ENCODE data around the gene CRTC2.

Gene CRTC2

DNA sequence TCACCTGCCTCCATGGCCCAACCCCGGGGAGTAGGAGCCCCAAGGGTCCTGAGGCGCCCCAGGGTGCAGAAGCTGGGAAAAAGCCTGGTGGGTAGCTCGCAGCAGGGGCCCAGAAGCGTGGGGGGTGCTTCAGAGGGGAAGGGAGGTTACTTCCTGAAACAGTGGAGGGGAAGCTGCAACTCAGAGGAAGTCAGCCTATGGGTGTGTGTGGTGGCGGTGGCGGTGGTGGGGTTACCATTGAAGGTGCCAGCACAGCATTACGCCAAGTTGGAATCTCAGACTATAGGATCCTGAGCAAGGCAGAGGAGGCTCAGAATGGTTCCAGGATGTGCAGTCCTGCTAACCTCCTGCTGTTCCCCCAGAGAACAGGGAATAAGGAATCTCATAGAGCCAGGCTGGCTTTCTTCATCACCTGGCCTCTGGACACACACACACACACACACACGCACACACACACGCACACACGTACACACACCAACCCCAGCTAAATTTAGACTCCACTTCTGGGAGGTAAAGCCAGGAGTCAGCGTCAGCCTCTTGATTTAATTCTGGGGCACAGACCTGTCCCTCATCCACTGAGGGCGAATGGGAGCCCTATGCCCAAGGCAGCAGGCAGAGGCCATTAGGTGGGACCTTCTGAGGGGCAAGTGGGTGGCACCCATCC, 13.1 kb downstream of the CRTC2 start:
- DNase-seq = peak; percentile 63

DNA sequence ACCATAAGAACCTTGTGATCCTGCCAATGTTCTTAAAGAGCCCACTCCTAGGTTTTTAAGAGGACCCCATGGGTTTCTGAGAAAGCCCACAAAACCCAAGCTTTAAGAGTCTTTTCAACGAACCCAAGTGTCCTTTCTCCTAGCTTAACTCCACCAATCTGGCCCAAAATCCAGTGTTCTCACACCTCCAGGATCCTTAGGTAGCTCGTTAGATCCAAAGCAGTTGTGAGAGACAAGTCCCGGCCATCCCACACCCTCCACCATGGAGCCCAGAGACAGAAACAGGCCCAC, 13.6 kb downstream of the CRTC2 start:
- no peak for DNase-seq

DNA sequence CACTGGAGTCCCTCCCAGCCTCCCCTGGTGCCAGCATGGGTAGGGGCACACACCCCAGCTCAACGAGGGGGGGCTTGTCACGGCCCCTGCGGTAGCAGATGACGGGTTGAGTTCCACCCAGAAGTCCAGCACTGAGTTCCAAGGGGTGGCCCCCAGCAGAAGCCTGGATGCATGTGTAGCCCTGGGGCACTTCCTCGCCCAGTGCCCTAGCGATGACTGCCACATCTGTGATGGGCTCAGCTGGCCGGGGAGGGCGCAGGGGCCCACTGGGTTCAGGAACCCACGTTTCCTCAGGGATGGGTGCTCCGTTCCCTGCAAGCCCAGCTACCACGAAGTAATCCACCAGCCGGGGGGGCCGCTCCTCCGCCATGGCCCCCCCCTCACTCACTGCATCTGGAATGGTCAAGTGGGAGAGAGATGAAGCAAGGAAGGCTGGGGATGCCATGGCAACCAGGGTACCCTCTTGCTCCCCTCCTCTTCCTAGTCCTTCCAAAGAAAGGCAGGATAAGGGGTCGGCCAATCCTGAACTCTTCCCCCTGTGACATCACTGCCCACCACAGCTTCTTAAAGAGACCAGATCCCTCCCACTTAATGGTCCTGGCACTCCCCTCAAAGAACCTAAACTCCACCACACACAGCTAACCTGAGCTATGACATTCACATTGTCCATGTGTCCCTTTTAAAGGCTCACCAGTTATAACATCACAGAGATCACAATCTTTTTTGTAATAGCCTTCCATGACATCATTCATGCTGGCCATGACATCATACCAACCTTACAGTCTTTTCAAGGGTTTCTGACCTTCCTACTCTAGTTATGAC, 14.2 kb downstream of the CRTC2 start:
- peak; percentile 40 for DNase-seq

DNA sequence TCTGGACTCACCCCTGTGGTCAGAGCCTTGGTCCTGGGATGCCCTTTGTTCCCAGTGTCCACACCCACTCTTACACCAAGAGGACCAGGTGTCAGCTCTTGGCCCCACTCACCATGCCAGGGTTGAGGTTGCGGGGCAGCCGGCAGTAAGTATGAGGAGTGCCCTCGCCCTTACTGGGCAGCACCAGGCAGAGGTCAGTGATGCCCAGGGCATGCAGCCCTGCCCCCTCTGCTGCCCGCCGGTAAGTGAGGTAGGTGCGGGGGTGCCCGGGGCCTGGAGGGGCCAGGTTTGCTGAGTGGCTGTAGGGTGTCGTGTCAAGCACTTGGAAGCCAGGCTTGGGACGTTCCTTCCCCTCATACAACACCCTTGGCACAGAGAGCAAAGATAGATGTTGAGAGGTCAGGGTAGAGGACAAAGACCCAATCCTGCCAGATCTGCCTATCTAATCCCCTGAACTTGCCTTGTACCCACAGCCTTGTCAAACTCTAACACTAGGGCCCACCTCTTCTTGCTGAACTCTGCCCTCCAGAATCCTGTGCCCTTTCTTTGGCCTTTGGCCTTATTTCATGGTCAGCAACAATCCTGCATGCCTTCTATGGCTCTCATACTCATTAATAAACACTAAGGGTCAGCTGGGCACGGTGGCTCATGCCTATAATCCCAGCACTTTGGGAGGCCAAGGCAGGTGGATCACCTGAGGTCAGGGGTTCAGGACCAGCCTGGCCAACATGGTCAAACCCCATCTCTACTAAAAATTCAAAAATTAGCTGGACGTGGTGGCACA, 15.5 kb downstream of the CRTC2 start:
- no peak for DNase-seq

DNA sequence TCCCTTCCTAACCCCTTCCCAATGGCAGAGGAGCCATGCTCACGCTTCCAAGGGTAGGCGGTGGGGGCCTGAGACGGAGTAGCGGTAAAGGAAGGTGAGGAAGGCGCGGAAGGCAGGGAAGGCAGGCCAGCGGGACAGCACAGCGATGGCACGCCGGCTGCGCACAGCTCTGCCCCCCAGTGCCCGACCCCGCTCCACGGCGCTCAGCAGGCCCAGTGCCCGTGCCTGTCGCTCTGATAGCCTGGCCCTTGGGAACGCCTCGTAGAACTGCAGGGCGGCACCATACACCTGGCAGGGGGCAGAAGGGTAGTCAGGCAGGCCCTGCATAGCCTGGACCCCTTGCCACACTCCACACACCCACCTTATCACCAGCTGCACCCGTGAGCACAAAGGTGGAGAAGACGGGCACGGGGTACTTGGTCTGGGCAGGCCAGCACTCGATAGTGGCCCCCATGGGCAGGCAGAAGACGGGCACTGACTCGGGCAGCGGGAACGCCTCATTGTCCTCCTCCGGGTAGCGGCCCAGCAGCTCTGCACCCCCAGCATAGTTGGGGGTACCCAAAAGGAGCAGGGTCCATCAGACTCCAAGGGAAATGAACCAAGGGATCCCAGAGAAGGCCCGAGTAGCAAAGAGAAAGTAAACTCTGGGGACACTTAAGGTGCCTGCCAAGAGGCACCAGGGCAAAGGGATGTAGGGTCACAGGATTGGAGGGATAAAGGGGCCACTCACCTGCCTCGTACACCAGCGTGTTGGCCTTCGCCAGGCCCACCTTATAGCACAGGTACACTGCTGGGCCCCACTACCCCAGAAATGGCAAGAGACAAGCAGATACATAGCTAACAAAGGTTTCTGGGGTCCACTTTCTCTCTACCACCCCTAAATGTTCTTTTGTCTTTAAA, 16.3 kb downstream of the CRTC2 start:
- DNase-seq = no peak

DNA sequence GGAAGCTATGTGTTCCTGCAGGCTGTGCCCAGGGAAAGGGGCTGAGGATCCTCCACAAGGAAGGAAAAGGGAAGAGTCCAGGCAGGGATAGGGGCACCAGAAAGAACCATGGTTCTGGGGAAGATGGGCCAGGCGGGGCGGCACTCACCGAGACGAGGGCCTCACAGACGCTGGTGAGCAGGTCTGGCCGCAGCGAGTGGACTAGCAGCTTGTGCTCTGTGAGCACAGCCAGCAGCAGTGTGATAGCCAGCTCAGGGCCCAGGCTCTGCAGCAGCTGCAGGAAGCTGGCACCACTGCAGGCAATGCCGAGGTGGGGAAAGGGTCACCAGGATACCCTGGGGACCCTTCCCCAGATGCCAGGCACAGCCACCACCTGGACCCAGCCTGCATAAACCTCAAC, 17.7 kb downstream of the CRTC2 start:
- no peak for DNase-seq

DNA sequence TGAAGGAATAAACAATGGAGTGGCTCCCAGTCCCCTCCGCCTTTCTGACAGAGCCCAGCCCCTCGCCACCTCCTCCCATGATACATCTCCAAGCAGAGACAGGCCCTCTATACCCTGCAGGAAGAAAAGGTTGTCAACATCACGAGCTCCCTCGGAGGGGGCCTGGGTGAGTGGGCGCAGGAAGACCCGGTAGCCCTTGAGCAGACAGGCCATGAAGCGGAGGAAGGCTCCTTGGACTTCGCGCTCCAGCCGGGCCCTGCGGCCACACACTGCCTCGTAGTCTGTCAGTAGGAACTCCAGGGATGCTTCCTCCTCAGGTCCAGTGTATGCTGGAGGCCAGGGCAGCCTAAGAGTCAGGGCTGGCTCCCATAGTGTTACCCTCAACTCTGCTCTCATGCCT, 18.9 kb downstream of the CRTC2 start:
- DNase-seq = no peak

DNA sequence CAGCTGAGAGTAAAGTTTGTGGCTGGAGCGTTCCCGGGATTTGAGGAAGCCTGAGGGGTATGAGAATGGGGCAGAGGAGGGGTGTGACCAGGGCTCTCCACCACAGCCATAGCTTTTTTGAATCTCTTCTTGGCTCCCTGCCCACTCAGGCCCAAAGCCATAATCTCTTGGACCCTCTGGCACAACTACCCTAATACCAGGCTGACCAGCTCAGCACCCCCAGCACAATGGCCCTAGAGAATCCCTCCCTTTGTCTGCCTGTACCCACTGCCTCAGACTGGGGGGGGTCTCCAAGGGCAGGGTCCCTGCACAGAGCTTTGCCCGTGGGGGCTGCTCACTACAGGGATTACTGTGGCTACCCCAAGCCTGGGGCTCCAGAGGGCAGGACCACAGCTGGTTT, 19.4 kb downstream of the CRTC2 start:
- no peak for DNase-seq

DNA sequence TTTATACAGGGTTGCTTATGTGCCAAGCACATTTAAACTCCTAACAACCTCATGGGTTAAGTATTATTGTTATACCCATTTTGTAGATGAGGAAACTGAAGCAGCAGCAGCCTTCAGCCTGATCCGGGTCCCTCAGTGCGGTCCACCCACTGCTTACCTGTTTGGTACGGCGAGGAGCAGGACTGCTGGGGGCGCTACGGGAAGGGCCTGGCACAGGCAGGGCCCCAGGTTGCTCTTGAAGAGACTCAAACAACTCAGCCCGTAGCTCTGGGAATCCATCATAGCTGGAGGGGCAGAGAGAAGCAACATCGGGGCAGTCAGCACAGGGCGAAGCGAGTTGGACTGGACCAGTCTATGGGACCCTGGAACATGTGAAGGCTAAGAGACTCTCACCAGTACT, 21.1 kb downstream of the CRTC2 start:
- DNase-seq = no peak

DNA sequence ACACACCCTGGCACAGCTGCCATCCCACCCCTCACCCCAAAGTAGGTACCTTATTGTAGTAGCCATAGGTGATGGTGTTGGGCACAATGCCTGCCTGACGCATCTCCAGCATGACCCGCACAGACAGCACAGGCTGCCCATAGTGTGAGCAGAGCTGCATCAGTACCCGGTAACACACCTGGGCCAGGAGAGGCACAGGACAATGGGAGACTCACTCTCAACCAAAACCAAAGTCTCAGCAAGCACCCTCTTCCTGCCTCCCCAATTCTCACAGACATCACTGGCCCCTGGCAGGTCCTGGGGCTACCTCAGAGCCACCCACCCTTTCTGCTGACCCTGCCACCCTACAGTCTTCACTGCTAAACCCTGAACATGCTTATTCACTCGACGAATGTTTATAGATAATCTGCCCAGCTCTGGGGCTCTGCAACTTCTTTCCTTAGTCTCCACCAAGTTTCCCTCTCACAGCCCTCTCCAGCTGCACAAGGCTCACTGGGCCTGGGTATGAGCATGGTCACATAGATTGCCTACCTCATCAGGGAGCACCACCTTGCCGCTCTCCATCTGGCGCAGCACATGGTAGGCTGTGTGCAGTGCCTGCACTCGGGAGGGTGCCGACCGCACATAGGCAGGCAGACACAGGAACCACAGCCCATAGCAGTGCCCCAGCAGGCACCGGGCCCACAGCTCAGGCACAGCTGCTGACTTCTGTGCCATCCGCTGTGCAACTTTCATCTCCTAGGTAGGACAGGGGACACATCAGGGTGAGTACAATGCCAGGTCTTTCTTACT, 22.2 kb downstream of the CRTC2 start:
- no peak for DNase-seq

DNA sequence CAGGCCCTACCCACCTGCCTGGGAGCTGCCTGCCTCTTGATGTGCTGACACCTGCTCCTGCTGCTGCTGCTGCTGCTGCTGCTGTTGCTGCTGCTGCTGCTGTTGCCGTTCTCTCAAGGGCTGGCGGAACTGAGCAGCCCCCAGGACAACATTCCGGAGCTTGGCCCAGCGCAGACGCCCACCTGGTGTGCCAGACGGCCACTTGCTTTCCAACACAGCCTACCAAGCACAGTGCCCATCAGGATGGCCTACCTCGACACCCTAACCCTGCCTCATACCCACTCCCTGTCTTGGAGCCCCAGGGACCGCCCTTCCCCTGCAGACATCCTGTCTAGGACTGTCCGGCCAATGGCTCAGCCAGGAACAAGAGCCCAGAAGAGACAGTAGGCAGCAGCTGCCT, 23.7 kb downstream of the CRTC2 start:
- DNase-seq = no peak

DNA sequence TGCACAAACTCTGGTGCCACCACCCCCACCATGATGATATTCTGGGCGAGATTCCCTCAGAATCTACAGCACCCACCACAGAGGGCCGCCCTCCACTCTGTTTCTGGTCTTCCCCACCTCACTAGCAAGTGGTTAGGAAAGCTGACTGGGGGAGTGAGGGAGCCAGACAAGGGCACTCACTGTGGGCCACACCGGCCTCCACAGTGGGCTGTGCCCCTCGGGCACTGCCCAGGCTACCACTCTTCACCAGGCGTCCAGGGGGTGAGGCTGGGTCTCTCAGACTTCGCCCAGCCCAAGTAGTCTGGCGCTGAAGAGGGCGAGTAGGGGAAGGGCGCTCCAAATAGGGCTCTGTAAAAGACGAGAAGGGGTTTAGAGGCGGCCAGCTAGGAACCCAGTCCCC, 24.5 kb downstream of the CRTC2 start:
- DNase-seq = no peak

DNA sequence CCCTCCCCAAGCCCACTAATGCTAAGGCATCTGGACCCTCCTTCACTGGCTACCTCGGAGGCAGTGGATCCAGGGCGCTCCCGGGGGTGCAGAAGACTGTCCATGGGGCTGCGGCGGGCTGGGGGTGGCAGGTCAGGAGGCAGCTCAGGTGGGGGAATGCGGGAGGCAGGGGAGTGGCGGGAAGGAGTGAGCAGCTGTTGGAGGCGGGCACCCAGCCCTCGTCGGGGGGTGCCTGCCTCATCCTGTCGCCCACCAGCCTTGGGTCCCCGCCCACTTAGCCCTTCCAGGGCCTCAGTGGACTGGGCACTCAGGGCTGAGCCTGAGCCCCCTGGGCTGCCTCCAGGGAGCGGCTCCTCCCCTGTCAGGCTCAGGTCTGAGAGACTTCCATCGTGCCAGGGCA, 25.0 kb downstream of the CRTC2 start:
- DNase-seq = no peak

DNA sequence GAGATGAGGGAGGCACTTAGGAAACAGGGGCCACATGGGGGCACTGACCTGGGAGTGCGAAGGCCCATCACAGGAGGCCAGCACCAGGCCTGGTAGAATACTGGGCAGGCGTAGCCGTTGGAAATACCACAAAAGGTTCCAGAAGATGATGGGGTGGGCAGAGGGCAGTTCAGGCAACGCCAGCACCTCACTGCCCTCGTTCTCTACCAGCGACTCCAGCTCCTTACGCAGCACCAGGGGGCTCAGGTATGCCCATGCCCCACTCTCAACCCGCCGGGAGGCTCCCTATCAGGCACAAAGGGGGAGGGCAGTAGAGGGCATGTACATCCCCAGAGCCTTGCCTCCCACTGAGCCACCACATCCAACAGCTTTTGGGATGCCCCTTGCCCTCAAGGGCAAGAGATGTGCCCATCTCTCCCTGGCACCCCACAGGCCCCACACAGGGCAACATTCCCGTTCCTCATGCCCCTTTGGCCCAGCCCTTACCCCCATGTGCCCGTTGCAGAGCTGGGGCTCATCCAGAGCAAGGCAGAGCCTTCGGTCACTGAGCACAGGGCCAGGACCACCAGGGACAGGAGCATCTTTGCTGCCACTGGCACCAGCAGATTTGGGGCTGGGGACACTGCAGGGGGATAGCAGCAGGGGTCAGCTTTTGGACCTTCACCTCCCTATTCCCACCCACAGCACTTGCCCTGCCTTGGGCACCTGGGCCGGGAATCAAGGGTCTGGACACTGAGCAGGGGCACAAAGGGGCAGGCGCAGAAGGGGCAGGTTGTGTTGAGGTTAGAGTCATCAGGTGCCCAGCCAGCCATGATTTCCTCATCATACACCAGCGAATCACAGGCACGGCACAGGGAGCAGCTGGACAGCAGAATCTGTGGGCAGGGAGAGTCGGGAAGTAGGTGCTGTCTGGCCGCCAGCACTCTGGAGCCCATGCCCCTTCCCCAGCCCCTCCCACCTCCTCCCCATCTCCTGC, 26.0 kb downstream of the CRTC2 start:
- no peak for DNase-seq

DNA sequence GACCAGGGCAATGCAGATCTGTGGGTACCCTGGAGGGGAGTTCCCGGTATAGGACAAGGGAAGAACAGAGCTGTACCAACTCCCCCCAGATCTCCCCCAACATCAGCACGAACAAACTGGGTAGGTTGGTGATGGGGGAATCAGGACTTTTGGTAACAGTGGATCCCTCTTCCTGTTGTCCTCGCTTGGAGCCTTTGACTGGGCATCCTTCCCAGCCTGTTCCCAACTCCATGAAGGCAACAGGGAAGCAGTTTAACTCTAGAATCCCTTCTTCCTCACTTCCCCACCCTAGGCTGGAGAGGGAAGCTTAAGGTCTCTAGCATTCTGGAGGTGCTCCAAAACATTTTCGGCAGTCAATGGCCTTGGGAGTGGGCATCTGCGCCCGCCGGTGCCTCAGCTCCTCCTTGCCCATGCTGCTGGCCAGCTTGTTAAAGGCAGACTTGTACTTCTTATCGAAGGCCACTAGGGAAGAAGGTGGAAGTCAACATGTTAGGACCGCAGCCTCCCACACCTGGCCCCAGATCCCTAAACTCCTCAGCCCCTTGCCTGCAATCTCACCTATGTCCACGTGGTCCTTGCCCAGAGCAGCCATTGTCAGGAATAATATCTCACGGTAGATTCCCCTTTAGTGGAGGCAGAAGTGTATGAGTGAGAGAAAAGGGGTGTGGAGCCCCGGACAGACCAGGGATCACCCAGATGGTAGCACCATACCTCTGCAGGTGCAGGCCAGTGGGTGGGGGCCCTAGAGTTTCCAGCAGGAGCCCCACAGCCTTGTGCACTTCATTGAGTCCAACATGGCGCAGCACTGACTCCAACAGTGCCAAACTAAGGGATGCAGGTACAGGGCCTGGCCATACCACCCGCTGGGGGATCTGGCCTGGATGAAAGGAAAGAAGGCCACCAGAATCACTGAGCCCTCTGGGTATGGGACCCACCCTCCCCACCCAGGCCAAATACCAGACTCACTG, 28.1 kb downstream of the CRTC2 start:
- no peak for DNase-seq

DNA sequence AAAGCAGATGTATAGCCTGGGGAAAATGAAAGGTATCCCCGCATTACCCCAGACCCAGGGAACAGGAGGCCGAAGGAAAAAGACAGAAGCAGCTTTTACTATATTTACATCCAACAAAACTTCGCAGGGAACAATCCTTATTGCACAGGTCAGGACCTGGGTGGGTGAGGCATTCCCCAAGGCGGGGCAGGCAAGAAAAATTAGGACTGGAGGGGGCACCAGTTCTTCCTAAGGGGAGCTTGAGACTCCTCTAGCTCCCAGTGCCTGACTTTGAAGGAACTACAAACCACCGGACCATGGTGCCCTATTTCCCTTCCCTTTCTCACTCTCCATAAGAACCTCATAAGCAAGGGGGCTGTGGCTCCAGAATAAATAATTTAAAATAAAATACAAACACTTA, 29.0 kb downstream of the CRTC2 start:
- no peak for DNase-seq

DNA sequence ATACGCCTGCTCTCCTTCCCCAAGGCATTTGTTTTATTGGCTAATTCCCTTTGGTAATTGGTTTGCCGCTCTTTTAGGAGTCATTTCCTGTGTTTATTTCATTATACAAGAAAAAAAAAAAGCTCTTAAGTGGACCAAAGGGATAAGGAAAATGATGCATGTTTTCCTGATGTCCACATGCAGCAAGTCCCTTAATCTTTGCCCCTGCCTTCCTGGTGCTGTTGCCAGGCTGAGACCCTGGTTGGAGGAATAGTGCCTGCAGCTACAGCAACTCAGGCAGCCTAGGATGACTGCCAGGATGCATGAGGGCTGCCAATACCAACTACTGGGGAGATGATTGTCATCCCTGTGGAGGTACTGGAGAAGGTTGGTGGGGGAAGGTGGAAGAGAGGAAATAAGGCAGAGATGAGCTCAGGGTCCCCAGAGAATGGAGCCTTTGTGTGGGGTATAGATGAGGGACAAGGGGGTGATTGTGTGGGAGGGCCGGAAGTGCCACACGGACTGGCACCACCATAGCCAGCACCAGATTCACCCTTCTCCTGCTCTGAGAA, 29.5 kb downstream of the CRTC2 start:
- no peak for DNase-seq

DNA sequence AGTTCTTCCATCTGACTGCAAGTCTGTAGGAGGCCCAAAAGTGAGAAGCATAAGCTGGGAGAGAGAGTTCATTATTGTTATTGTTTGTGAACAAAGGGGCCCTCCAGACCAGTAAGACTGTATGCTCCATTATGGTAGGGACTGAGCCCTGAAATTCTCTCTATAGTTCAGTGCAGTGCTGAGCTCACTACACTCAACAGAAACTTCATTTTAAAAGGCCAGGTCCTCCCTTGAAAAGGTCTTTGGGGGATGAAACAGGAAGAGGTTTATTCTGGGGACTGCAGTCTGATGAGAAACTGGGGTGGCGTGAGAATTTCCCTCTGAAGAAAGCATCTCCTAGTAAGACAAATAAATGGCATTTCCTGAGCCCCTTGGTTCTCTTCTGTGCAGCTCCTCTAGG, 30.2 kb downstream of the CRTC2 start:
- no peak for DNase-seq

DNA sequence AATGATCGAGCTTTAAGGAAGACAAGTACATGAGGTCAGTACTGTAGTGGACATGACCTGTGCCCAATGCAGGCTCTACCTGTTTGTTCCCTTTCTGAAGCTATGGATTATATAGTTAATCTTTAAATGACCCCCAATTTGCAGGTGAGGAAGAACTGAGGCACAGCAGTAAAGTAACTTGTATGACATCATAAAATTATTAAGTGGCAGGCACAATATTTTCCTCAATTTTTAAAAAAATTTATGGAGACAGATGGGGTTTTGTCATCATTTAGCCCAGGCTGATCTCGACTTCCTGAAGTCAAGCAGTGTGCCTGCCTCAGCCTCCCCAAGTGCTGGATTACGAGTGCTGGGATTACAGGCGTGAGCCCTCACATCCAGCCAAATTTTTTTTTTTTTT, 32.0 kb downstream of the CRTC2 start:
- DNase-seq = no peak

Data from hematopoietic multipotent progenitor cell treated with erythropoietin and hydrocortisone succinate and interleukin-3 and kit ligand, for 8 days (in vitro differentiated cells).